NCI-H2227 (cell line): ENCODE measurements around the gene LRRC37A.
A peak's percentile ranks its signal among the peaks of the same experiment; 100 is the strongest.
"Not testable (repeated sequence)": the region's sequence is repeated elsewhere in the genome, so short reads cannot be mapped to it uniquely, and the experiment has no call there.

Source experiments
- DNase-seq: peaks from one replicate; lab custom pipeline; 2025; ENCODE audit not compliant: unreplicated experiment; lab: John Stamatoyannopoulos, UW

The LRRC37A gene

DNA sequence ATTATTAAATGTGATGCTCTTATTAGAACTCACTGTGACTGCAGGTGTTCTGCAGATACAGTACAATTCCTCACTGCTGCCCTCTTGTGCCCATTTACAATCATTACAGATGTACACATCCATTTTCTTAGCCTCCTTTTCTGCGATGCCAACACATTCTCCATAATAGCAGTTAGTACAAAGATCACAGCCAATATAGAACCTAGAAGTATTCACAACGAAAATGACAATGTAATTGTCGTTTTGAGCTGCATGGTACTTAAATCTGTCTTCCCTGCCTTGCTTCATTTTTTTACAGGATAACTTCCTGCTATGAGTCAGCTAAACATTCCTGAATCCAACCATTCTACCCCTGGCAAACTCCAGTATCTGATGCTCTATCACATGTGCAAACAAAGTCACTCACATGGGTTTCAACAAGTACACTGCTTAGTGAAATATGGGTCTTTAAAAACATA is 8.1 kb upstream of the LRRC37A start:
- DNase-seq = peak; percentile 77

DNA sequence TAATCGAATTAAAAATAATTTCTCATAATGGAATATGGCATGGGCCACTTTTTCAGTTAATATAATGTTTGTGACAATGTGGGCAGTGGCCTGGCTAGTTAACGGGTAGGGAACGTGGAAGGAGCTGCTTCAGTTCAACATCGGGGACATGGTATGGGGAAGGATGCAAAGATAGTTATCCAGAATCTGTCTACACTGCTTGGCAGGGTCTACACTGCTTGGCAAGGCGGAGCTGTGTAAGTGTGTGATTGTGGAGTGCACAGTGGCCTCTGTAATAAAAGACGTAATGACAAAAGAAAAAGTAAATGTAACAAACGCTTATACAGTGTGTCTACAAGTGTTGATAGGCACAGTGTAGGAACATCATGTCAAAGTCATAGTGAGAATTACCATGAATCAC is 7.3 kb upstream of the LRRC37A start:
- DNase-seq = not testable (repeated sequence)

DNA sequence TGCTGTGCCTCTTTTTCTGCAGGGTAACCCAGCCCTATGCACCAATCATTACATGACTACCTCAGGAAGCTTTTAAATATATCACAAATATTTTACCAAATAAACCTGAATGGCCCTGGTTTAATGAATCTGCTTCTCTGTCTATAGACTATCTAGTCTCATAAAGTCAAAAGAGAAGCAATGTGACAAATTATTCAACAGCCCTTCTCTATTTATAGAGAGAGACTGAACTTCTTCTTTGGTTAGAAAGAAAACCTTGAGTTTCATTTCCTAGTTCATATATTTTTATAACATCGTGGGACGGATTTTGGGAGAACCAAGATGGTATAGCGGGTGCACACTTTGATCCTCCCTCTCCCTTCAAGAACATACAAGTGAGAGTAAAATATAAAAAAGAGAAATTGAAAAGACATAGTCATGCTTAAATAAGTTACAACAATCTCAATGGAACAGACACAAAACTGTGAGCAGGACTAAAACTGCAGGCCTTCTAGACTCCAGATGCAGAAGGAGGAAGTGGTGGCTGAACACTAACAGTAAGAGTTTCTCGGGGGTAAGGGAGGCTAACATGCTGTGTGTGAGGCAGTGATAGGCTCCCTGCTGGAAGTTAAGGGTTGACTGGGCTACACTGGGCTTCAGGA is 3.9 kb upstream of the LRRC37A start:
- DNase-seq = not testable (repeated sequence)

DNA sequence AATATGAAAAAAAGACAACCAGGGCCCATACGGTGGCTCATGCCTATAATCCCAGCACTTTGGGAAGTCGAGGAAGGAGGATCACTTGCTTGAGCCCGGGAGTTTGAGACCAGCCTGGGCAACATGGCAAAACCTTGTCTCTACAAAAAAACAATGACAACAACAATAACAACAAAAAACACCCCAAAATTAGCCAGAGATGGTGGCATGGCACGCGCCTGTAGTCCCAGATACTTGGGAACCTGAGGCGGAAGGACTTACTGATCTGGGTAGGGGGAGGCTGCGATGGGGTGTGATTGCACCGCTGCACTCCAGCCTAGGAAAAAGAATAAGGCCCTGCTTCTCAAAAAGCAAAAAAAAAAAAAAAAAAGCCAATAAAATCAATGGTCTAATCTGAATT is 3.3 kb upstream of the LRRC37A start:
- DNase-seq = not testable (repeated sequence)

GRCh38 chr17:46341220-46341619 is 46.3 kb downstream of the LRRC37A start:
- DNase-seq = not testable (repeated sequence)

DNA sequence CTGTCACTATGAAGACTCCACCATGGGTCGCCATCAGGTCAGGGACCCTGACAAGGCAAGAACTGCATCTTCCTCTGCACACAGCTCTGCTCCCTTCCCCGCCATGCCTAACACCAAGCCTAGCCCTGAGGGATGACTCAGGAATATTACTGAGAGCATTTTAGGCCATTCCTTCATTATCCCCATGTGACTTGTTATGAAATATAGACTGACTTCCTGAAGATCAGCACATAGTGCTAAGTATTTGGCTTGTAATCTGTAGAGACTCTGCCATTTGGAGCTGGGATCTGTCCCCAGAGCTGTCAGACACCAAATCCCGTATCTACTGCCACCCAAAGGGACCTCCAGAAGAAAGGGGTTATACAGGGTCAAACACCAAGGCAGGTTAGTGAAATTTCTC is 47.2 kb downstream of the LRRC37A start:
- not testable (repeated sequence) for DNase-seq

- not testable (repeated sequence) for DNase-seq
Measured at GRCh38 chr17:46348345-46348744, 53.4 kb downstream of the LRRC37A start.

- DNase-seq = not testable (repeated sequence)
Measured at GRCh38 chr17:46349060-46349459, 54.1 kb downstream of the LRRC37A start.

DNA sequence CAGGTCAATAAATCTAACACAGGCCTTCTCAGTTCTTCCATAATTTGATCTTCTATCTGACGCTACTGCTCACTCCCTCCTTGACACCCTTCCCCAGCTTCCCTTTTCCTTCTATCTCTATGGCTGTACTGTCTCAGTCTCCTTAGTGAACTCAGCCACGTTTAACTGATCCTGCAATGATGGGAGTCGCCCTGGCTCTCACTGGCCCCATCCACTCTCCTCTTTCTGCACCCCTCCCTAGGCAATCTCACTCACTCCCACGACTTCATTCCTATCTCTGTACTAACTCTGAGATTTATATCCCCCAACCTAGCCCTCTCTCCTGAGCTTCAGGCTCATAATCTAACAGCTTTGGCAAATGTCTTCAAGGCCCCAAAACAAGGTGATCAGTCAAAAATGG is 58.9 kb downstream of the LRRC37A start:
- DNase-seq = not testable (repeated sequence)

DNA sequence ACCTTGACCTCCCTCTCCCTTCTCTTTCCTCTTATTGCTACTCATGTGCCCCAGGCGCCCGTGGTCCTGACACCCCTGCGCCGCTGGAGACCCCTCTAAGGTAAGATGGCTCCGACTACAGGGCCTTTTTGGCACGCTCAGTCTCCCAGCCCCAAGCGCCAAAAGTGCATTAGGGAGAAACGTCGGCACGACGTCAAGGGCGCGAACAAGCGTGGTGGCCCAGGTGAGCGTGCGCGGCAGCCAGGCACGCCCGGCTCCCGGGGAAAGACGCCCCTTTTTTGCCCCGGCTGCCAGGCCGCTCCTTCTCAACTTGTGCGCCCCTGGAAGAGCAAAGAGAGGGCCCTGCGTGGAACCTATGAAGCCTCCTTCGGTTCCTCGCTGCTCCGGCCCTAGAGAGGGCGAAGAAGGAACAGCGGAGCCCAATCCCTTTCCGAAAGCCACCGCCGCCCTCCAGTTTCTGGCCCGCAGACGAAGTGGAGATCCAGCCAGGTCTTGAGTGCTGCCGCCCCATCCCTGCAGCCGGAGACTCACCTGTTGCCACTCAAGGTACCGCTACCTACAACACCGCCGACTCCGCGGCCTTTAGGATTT is 66.3 kb downstream of the LRRC37A start:
- not testable (repeated sequence) for DNase-seq

- DNase-seq = not testable (repeated sequence)
Measured at GRCh38 chr17:46361755-46362154, 66.8 kb downstream of the LRRC37A start, which contains the start of gene ARL17B. Gene ARL17B, minus strand, starts transcription at chr17:46361766. Its CDS starts 3,369 bp downstream, at chr17:46358397.

DNA sequence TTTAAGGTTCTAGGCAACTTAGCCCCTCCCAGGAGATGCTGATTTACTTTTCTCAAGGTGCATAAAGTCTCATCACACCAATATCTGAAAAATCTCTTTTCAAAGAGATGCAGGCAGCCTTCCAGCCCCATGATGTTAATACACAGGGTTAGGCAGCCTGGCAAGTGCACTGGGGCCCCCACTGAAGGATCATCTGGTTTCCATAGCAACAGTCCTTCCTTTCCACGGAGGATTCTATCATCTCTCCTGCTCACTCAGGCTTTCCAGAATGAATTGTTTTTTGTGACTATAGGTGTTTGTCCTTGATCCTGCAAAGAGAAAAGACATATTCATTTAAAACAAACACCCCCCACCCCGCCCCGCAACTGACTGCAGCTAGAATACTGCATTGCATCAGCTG is 72.6 kb downstream of the LRRC37A start:
- DNase-seq = not testable (repeated sequence)

DNA sequence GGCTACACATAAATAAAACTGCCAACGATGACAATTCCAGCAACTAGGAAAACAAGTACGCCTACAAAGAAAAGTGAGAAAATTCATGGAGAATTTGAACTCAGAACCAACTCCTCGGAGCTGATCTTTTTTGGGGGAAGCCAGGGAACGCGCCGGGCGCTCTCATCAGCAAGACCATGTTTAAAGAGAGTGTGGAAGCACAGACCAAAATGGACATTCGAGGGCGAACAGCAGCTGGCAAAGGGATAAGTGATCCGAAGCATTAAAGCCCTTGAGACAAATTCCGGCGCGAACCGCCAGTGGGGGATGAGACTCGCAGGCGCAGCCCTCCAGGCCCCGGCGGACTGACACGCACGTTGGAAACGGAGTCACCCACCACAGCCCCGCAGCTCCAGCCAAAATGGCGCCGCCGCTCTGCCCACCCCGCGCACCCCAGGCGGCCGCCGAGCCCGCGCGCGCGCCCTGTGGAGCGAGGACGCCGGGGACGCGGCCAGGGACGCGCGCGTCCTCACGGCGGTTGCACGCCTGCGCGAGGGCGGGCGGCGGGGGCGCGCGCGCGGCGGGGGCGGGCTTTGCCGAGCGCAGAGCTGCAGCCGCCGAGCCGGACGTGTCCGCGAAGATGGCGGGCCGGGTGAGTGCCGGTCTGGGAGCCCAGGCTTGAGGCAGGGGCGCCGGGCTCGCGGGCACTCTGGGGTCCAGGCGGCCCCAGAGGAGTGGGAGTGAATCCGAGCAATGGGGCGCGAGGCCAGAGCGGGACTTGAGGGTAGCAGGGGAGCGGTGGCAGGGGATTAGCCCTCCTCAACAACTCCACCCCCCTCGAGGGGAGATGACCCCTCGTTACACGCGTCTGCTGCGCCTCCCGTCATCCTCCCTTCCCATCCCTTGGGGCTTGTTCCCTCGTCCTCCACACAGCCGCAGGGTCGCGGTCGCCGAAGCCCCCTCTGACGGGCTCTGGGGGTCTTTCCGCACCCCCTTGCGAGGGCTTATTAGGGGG is 77.6 kb downstream of the LRRC37A start:
- not testable (repeated sequence) for DNase-seq

GRCh38 chr17:46373418-46373817 is 78.5 kb downstream of the LRRC37A start:
- DNase-seq = not testable (repeated sequence)

- not testable (repeated sequence) for DNase-seq
Measured at GRCh38 chr17:46383118-46383517, 88.2 kb downstream of the LRRC37A start.

DNA sequence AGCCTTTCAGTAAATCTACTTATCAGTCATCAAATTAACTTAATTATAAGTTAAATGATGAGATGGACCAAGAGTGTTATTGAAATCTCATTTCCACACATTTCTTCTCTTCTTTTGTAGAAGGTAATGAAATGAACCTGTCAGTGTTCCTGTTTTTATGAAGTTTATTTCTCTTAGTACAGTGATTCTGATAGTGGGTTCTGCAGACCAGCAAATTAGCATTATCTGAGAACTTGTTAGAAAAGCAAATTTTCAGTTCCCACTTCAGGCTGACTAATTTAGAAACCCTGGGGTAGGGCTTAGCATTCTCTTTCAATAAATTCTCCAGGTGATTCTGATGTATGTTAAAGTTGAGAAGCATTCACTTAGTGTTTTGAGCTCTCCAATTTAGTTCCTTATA is 90.6 kb downstream of the LRRC37A start:
- not testable (repeated sequence) for DNase-seq
